IMR-90 (cell line): Measurements from ENCODE around the gene IGFBPL1. TPM values are rescaled to one million over a fixed set of nuclear protein-coding genes. Genes with fewer than 3 reads are reported as not detected.
A peak's percentile ranks its signal among the peaks of the same experiment; 100 is the strongest.

Source experiments
- ATAC-seq: fragments of 200-7000 bp; cut with Tn5 transposase; 2 replicates; pipeline ENCODE4 v1.9.1; 2020; ENCODE audit warnings: low read depth, mild to moderate bottlenecking, moderate library complexity
- BruUV-seq: library from RNA; stranded (reverse); fragments of 400-500 nt; replicated peaks from 2 replicates; lab custom pipeline; 2021; lab: Mats Ljungman, UMichigan
- CTCF ChIA-PET: fragments of 300-600 bp; formaldehyde crosslinking; extraction: SDS; loops from one replicate; lab custom pipeline; 2021; ENCODE audit warnings: antibody characterized with exemption; lab: Yijun Ruan, JAX
- POLR2A ChIA-PET: fragments of 300-600 bp; sonication (Branson Sonifier 250); formaldehyde crosslinking; loops from one replicate; lab custom pipeline; 2022; ENCODE audit warnings: antibody characterized with exemption; ENCODE audit not compliant: unreplicated experiment; lab: Charles Lee
- DNase-seq: peaks from one replicate; pipeline ENCODE4 v3.0.0; 2013
- H2AFZ ChIP-seq: replicated peaks from 2 replicates; pipeline ENCODE3; 2013; ENCODE audit warnings: low read length, mild to moderate bottlenecking; ENCODE audit not compliant: poor library complexity
- H2AK5ac ChIP-seq: 2 replicates; pipeline ENCODE4 v1.6.1; 2013; ENCODE audit warnings: low read depth, low read length, inconsistent platforms
- H2AK9ac ChIP-seq: replicated peaks from 2 replicates; pipeline ENCODE3; 2013; ENCODE audit warnings: mild to moderate bottlenecking, low read depth, low read length, moderate library complexity; ENCODE audit not compliant: poor library complexity
- H2BK120ac ChIP-seq: 2 replicates; pipeline ENCODE4 v1.6.1; 2013; ENCODE audit warnings: low read depth, low read length, inconsistent platforms
- H2BK15ac ChIP-seq: 3 replicates; pipeline ENCODE4 v1.6.1; 2013; ENCODE audit warnings: low read depth, low read length, inconsistent platforms
- H2BK20ac ChIP-seq: 2 replicates; pipeline ENCODE4 v1.6.1; 2013; ENCODE audit warnings: low read depth, mild to moderate bottlenecking, inconsistent platforms, low read length, moderate library complexity
- H2BK5ac ChIP-seq: 2 replicates; pipeline ENCODE4 v1.6.1; 2013; ENCODE audit warnings: mild to moderate bottlenecking, low read depth, low read length, inconsistent platforms; ENCODE audit not compliant: poor library complexity, severe bottlenecking
- H3K14ac ChIP-seq: replicated peaks from 2 replicates; pipeline ENCODE4 v1.6.1; 2013; ENCODE audit warnings: low read depth, low read length, inconsistent platforms
- H3K18ac ChIP-seq: 2 replicates; pipeline ENCODE4 v1.6.1; 2013; ENCODE audit warnings: low read depth, low read length, control low read depth
- H3K23ac ChIP-seq: 2 replicates; pipeline ENCODE4 v1.6.1; 2013; ENCODE audit warnings: low read depth, low read length, inconsistent platforms
- H3K27ac ChIP-seq: 2 replicates; pipeline ENCODE4 v1.5.1; 2013; ENCODE audit warnings: mild to moderate bottlenecking, control low read depth, low read length; ENCODE audit not compliant: insufficient read depth
- H3K27me3 ChIP-seq: 2 replicates; pipeline ENCODE4 v1.6.1; 2013; ENCODE audit warnings: low read length; ENCODE audit not compliant: control insufficient read depth, insufficient read depth
- H3K36me3 ChIP-seq: 2 replicates; pipeline ENCODE4 v1.6.1; 2013; ENCODE audit warnings: low read length, mixed read lengths; ENCODE audit not compliant: control insufficient read depth, insufficient read depth
- H3K4ac ChIP-seq: 2 replicates; pipeline ENCODE4 v1.6.1; 2013; ENCODE audit warnings: low read depth, low read length, inconsistent platforms
- H3K4me1 ChIP-seq: 2 replicates; pipeline ENCODE4 v1.6.1; 2013; ENCODE audit warnings: low read length, mixed read lengths; ENCODE audit not compliant: control insufficient read depth, insufficient read depth
- H3K4me2 ChIP-seq: 2 replicates; pipeline ENCODE4 v1.6.1; 2013; ENCODE audit warnings: low read depth, mild to moderate bottlenecking, control low read depth, low read length, moderate library complexity
- H3K4me3 ChIP-seq: 2 replicates; pipeline ENCODE4 v1.5.1; 2013; ENCODE audit warnings: low read depth, mild to moderate bottlenecking, control low read depth, low read length, moderate library complexity; ENCODE audit not compliant: insufficient read depth
- H3K56ac ChIP-seq: 2 replicates; pipeline ENCODE4 v1.6.1; 2013; ENCODE audit warnings: low read length, inconsistent platforms; ENCODE audit not compliant: insufficient read depth; ENCODE audit errors: extremely low read depth
- H3K79me1 ChIP-seq, 2 experiments: 2 replicates each; pipeline ENCODE4 v1.6.1; 2013; ENCODE audit warnings: low read length in 2 of 2, inconsistent platforms in 1 of 2, low read depth in 1 of 2
- H3K9ac ChIP-seq: 2 replicates; pipeline ENCODE4 v1.6.1; 2013; ENCODE audit warnings: low read depth, low read length, control low read depth
- H3K9me1 ChIP-seq: 2 replicates; pipeline ENCODE4 v1.6.1; 2013; ENCODE audit warnings: low read length, inconsistent platforms; ENCODE audit not compliant: insufficient read depth
- H3K9me3 ChIP-seq: 2 replicates; pipeline ENCODE4 v1.6.1; 2013; ENCODE audit warnings: low read length; ENCODE audit not compliant: control insufficient read depth, insufficient read depth
- H4K20me1 ChIP-seq: 2 replicates; pipeline ENCODE4 v1.6.1; 2013; ENCODE audit warnings: low read length, inconsistent platforms; ENCODE audit not compliant: insufficient read depth
- H4K5ac ChIP-seq: 2 replicates; pipeline ENCODE4 v1.6.1; 2013; ENCODE audit warnings: mild to moderate bottlenecking, low read depth, low read length, control low read depth
- H4K8ac ChIP-seq, 2 experiments: 2 replicates each; pipeline ENCODE4 v1.6.1; 2013; ENCODE audit warnings: low read depth in 2 of 2, low read length in 2 of 2, control low read depth in 1 of 2, inconsistent platforms in 1 of 2
- H4K91ac ChIP-seq: 2 replicates; pipeline ENCODE4 v1.6.1; 2013; ENCODE audit warnings: low read depth, low read length, inconsistent platforms; ENCODE audit not compliant: insufficient read depth
- BHLHE40 ChIP-seq: fragments of 150-350 bp; IDR thresholded peaks from 2 replicates; pipeline ENCODE4 v1.6.1; 2016; ENCODE audit warnings: mild to moderate bottlenecking, low read depth, low read length
- CEBPB ChIP-seq: IDR thresholded peaks from 2 replicates; pipeline ENCODE4 v1.6.1; 2012; ENCODE audit warnings: low read depth, low read length, improper control_type of control experiment
- CHD1 ChIP-seq: IDR thresholded peaks from 2 replicates; pipeline ENCODE4 v1.6.1; 2012; ENCODE audit warnings: low read depth, low read length, improper control_type of control experiment
- ELK1 ChIP-seq: fragments of 150-350 bp; IDR thresholded peaks from 2 replicates; pipeline ENCODE4 v1.6.1; 2016; ENCODE audit warnings: low read depth, mild to moderate bottlenecking, low read length, moderate library complexity, borderline replicate concordance
- MAZ ChIP-seq: IDR thresholded peaks from 2 replicates; pipeline ENCODE4 v1.6.1; 2012; ENCODE audit warnings: low read depth, mild to moderate bottlenecking, low read length, improper control_type of control experiment, moderate library complexity, borderline replicate concordance
- MXI1 ChIP-seq: IDR thresholded peaks from 2 replicates; pipeline ENCODE4 v1.6.1; 2012; ENCODE audit warnings: low read depth, mild to moderate bottlenecking, low read length, moderate library complexity, borderline replicate concordance
- NFE2L2 ChIP-seq: fragments of 150-350 bp; IDR thresholded peaks from 2 replicates; pipeline ENCODE4 v1.6.1; 2016; ENCODE audit warnings: low read depth, mild to moderate bottlenecking, low read length
- POLR2A ChIP-seq: IDR thresholded peaks from 2 replicates; pipeline ENCODE4 v1.6.1; 2012; ENCODE audit warnings: mild to moderate bottlenecking, low read depth, low read length
- RAD21 ChIP-seq: IDR thresholded peaks from 2 replicates; pipeline ENCODE4 v1.6.1; 2012; ENCODE audit warnings: low read length, improper control_type of control experiment
- RCOR1 ChIP-seq: IDR thresholded peaks from 2 replicates; pipeline ENCODE4 v1.6.1; 2012; ENCODE audit warnings: mild to moderate bottlenecking, low read length, improper control_type of control experiment; ENCODE audit not compliant: insufficient replicate concordance
- RFX5 ChIP-seq: IDR thresholded peaks from 2 replicates; pipeline ENCODE4 v1.8.0; 2012; ENCODE audit warnings: low read depth, mild to moderate bottlenecking, low read length, moderate library complexity
- SMC3 ChIP-seq: fragments of 150-350 bp; IDR thresholded peaks from 2 replicates; pipeline ENCODE4 v1.6.1; 2016; ENCODE audit warnings: low read depth, mild to moderate bottlenecking, antibody characterized with exemption, low read length, moderate library complexity
- USF2 ChIP-seq: fragments of 150-350 bp; IDR thresholded peaks from 2 replicates; pipeline ENCODE4 v1.6.1; 2017; ENCODE audit warnings: mild to moderate bottlenecking, antibody characterized with exemption, low read length, low read depth
- WGBS, 2 experiments: methylation state at CpG; one replicate each; pipeline versions ENCODE4 v1.1.5 to v1.1.7; 2013; ENCODE audit warnings: missing lambda C conversion rate in 2 of 2; ENCODE audit not compliant: insufficient read length in 1 of 2; ENCODE audit errors: extremely low coverage in 2 of 2; 5-methylcytosine and 5-hydroxymethylcytosine counted together
- dilution Hi-C: fragments of 300-500 bp; cut with HindIII; formaldehyde crosslinking; loops from one replicate; pipeline ENCODE4 v1.14.3; 2018; ENCODE audit warnings: low sequenced_read_pairs; ENCODE audit not compliant: unreplicated experiment
- in situ Hi-C: fragments of 300-500 bp; cut with MboI; formaldehyde crosslinking; loops from 3 replicates; pipeline ENCODE4 v1.14.3; 2019; ENCODE audit warnings: low sequenced_read_pairs, inconsistent platforms, mixed read lengths
- intact Hi-C: fragments of 100-400 bp; cut with micrococcal nuclease; formaldehyde crosslinking; loops from 2 replicates; pipeline ENCODE4 v1.10.0; 2022
- polyA plus RNA-seq, 3 experiments: library from polyadenylated mRNA; depleted of rRNA; stranded (reverse); fragments of >200 nt; gene quantifications; 2 replicates each; pipeline ENCODE4 v1.2.3, GENCODE V29; 2012; ENCODE audit warnings: low replicate concordance in 1 of 3
- total RNA-seq: library from RNA; depleted of rRNA; stranded (reverse); fragments of >200 nt; gene quantifications from 2 replicates; pipeline ENCODE4 v1.2.3, GENCODE V29; 2012

IGFBPL1 gene
- total and polyA plus RNA-seq, 2 of the 4 experiments (the other 2 are of a cell fraction), result not detected

GRCh38 chr9:38380872-38381534, 43.3 kb downstream of the IGFBPL1 start:
- Histone ChIP-seq H3K4me1 (no peaks in the 10 kb centered on the region; the same call in 1 of the 2 replicates), H2AFZ (no peak overlapping the region), H3K27me3 (peaks cover 6% of the 10 kb centered on the region), H2BK5ac (no peak overlapping the region), H2BK20ac (0 out of 2 replicates have a peak overlapping the region, but pooled peaks have one; percentile 25), H3K56ac (no peak overlapping the region), H2BK120ac (peak overlapping the region; percentile 42; the same call in 1 of the 2 replicates), H3K4me2 (no peak overlapping the region), H3K79me1 (no peaks in the 10 kb centered on the region), H3K27ac (no peak overlapping the region), H3K9me3 (no peaks in the 10 kb centered on the region), H3K18ac (peak overlapping the region; percentile 27; the same call in 1 of the 2 replicates), H2AK5ac (no peak overlapping the region), H2AK9ac (peak overlapping the region; percentile 23), H2BK15ac (no peak overlapping the region), H3K4me3 (no peak overlapping the region), H3K36me3 (no peaks in the 10 kb centered on the region), H4K8ac (peak overlapping the region in 1 of 2 experiments; percentile 5; a peak in 2 of 4 replicates), H3K9ac (no peak overlapping the region), H3K23ac (no peak overlapping the region), H3K4ac (no peak overlapping the region), H3K14ac (no peak overlapping the region), H4K5ac (no peak overlapping the region), H3K9me1 (no peaks in the 10 kb centered on the region), H4K20me1 (no peaks in the 10 kb centered on the region), H4K91ac (no peak overlapping the region; the same call in 1 of the 2 replicates)
- dilution Hi-C loops, result loop anchor here (25.0 kb wide), 1 partner anchor 469 kb away; the partner anchor contains the start of gene SLC25A51
- no TSS peak for BruUV-seq
- DNase-seq (no peak), ATAC-seq (peak; percentile 31)
- no CpG with 5 or more reads among the region's 8 CpGs for WGBS, 2 experiments
- CTCF ChIA-PET, result no interaction called here
- in situ Hi-C loops, result no loop called here
- TF ChIP-seq BHLHE40, result no peak
- no peak for TF ChIP-seq MXI1
- TF ChIP-seq POLR2A, result no peak
- TF ChIP-seq SMC3, result no peak
- no peak for TF ChIP-seq CHD1
- TF ChIP-seq ELK1, result no peak
- TF ChIP-seq MAZ, result no peak
- no peak for TF ChIP-seq USF2
- TF ChIP-seq RCOR1, result no peak
- TF ChIP-seq NFE2L2, result no peak
- TF ChIP-seq RFX5, result no peak
- TF ChIP-seq RAD21, result no peak
- TF ChIP-seq CEBPB, result no peak
- POLR2A ChIA-PET, result no interaction called here
- intact Hi-C loops, result no loop called here
